Cardiac muscle cell (in vitro differentiated cells and primary cell): ENCODE data around the gene CDHR1. TPM values are rescaled to one million over a fixed set of nuclear protein-coding genes. Genes with fewer than 3 reads are reported as not detected.
A peak's percentile ranks its signal among the peaks of the same experiment; 100 is the strongest.

Experiments
- DNase-seq, 2 donors: peaks; one replicate each; pipeline versions ENCODE4 v3.0.0 to v3.0.0-alpha.2; 2010 to 2017; ENCODE audit warnings: low read depth in 1 of 2, low spot score in 1 of 2
- H3K27ac ChIP-seq: fragments of 200-600 bp; sonication (generic); 2 replicates; pipeline ENCODE4 v1.5.1; 2016
- H3K27me3 ChIP-seq: fragments of 200-600 bp; sonication (generic); 2 replicates; pipeline ENCODE4 v1.6.0; 2016; ENCODE audit warnings: control low read depth
- H3K36me3 ChIP-seq: fragments of 200-600 bp; sonication (generic); 2 replicates; pipeline ENCODE4 v1.5.1; 2016; ENCODE audit warnings: control low read depth
- H3K4me1 ChIP-seq: fragments of 200-600 bp; sonication (generic); 2 replicates; pipeline ENCODE4 v1.8.1; 2017; ENCODE audit warnings: low read depth, mild to moderate bottlenecking, mixed run types
- H3K4me3 ChIP-seq: fragments of 200-600 bp; sonication (generic); 2 replicates; pipeline ENCODE4 v1.5.1; 2016; ENCODE audit warnings: mild to moderate bottlenecking
- H3K9me3 ChIP-seq: fragments of 200-600 bp; sonication (generic); 2 replicates; pipeline ENCODE4 v1.5.1; 2017; ENCODE audit warnings: low read depth, mild to moderate bottlenecking, control low read depth
- polyA plus RNA-seq: library from polyadenylated mRNA; unstranded; fragments of >200 nt; fragmentation: Nextera tagmentation; extraction: Ambion mirVana; gene quantifications from 2 replicates; pipeline ENCODE4 v1.2.1, GENCODE V29; 2016
- total RNA-seq: library from RNA; depleted of rRNA; stranded (reverse); fragments of >200 nt; gene quantifications from 2 replicates; pipeline ENCODE4 v1.2.3, GENCODE V29; 2016
- TF ChIP-seq, protein P1 (sequence below): IDR thresholded peaks from 2 replicates; pipeline ENCODE4 v1.5.1; 2012; ENCODE audit warnings: low read depth, mild to moderate bottlenecking, low read length

The CDHR1 gene
- total and polyA plus RNA-seq, 2 experiments from 2014 or later = 0.12 to 0.59 TPM

DNA sequence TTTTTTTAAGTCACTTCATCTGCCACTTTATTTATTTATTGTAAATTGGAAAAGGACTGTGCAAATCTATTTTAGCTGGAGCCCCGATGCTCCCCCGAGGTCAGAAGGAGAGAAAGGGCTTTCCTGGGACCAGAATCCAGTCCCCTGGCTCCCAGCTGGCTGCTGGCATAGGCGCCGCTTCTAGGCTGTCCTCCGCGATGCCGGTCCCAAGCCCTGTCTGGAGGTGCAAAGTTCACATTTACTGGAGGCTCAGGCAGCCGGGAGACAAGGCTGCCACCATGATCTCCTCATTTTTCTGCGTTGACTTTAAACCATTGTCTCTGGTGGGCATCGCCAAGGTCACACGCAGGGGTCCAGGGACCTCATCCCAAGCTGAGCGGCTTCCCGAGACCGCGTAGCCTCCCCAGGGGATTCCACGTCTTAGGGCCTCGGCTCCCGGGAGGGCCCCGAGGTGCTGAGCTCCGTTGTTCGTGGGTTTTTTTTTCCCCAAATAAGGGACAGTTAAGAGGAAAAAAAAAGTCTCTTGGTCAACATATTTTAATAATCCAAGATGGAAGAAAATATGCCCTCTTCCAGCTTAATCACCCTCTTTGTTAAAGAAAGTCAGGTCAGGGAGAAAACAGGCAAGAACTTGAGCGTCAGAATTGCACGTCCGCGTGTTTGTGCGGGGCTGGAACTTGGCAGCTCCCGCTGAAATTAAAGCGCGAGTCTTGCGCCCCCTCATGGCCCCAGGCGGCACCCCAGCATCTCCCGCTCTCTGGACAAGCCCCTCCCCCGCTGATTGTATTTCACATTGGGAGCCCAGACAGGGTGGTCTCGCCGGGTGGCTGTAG lies 62.4 kb downstream of the CDHR1 start:
- no peaks in the 10 kb centered on the region for H3K36me3 ChIP-seq
- no peak overlapping the region for H3K27ac ChIP-seq
- no peaks in the 10 kb centered on the region for H3K4me1 ChIP-seq
- peak; percentile 52 to 68 for DNase-seq
- H3K27me3 ChIP-seq = no peaks in the 10 kb centered on the region
- H3K4me3 ChIP-seq = no peak overlapping the region
- no peaks in the 10 kb centered on the region for H3K9me3 ChIP-seq
- TF ChIP-seq, protein P1, sequence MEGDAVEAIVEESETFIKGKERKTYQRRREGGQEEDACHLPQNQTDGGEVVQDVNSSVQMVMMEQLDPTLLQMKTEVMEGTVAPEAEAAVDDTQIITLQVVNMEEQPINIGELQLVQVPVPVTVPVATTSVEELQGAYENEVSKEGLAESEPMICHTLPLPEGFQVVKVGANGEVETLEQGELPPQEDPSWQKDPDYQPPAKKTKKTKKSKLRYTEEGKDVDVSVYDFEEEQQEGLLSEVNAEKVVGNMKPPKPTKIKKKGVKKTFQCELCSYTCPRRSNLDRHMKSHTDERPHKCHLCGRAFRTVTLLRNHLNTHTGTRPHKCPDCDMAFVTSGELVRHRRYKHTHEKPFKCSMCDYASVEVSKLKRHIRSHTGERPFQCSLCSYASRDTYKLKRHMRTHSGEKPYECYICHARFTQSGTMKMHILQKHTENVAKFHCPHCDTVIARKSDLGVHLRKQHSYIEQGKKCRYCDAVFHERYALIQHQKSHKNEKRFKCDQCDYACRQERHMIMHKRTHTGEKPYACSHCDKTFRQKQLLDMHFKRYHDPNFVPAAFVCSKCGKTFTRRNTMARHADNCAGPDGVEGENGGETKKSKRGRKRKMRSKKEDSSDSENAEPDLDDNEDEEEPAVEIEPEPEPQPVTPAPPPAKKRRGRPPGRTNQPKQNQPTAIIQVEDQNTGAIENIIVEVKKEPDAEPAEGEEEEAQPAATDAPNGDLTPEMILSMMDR = peak; percentile 70

DNA sequence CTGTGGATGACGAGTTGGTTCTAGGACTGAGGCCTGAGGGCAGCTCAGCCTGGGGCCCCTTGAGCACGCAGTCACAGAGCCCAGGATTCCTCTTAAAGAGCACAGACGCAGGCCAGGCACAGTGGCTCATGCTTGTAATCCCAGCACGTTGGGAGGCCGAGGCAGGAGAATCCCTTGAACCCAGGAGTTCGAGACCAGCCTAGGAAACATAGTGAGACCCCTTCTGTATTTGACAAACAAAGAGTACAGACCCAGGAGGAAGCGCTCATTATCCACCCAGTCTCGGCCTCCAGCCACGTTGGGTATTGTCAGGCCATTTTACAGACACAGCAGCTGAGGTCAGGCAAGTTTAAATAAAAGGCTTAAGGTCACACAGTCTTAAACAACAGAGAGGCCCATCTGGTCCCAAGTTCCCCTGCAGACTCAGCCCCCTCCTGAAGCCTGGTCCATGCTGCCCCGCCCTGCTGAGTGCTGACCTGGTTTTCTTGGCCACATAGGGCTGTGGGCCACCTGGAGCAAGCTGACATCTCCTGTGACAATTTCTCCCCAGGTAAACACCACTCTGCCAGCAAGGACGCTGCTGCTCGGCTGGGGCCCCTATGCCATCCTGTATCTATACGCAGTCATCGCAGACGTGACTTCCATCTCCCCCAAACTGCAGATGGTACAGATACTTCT lies 63.1 kb downstream of the CDHR1 start:
- no peaks in the 10 kb centered on the region for H3K4me1 ChIP-seq
- H3K27ac ChIP-seq = no peak overlapping the region
- DNase-seq = no peak
- H3K27me3 ChIP-seq = no peaks in the 10 kb centered on the region
- H3K36me3 ChIP-seq = no peaks in the 10 kb centered on the region
- TF ChIP-seq, protein P1 = no peak
- no peak overlapping the region for H3K4me3 ChIP-seq
- H3K9me3 ChIP-seq = no peaks in the 10 kb centered on the region

DNA sequence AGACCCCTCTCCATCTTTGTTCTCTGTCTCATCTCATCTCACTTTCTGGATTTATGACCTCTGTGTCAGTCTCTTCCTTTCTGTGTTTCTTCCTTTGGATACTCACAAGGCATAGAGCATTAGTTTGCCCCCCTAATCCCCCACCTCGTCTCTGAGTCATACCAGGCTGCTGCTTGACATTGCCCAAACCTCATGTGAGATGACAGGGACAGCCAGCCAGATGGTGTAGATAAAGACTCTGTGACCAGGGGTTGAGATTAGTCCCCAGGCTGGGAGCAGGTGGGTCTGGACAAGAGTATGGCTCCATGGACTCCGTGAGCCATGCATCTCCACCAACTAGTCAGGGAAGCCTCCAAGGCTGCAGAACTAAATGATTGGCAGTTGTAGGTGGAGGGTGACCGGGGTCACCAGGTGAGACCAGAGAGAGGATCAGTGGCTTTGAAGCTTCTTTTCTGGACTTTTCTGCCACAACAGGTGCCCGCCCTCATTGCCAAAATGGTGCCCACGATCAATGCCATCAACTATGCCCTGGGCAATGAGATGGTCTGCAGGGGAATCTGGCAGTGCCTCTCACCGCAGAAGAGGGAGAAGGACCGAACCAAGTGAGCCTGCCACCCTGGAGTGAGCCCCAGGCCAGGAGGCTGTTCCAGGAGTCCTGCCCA lies 63.8 kb downstream of the CDHR1 start:
- H3K4me3 ChIP-seq = no peak overlapping the region
- H3K4me1 ChIP-seq = no peaks in the 10 kb centered on the region
- H3K36me3 ChIP-seq = no peaks in the 10 kb centered on the region
- no peaks in the 10 kb centered on the region for H3K9me3 ChIP-seq
- TF ChIP-seq, protein P1 = no peak
- no peaks in the 10 kb centered on the region for H3K27me3 ChIP-seq
- no peak for DNase-seq
- no peak overlapping the region for H3K27ac ChIP-seq

DNA sequence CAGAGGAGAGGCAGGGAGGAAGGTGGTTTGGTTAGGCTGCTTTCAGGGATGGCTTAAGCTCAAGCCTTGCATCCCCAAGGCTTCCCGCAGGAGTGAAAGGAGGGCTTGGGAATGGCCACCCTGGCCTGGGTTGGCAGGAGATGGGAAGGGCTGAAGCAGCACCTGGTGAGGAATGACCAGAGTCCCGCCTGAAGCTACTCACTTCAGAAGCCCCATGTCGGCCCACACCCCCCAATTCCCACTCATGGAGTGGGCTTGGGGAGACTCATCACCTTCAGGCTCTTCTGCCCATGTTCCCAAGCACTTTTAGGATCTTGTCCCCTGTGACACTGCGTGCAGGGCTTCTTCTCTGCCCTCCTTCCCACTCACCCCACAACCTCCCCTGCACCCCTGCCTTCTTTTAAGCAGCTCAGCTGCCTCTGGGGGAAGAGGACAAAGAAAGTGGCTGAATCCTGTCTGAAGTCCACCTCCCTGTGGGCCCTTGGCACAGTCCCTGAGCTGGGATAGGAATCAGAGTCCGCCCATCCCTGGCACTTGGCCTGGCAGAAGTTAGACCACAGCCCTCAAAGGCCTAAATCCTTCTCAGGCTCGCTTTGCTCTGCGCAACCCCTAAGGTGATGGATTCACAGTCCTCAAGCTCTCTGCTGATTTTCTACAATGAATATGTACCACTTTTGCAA lies 67.0 kb downstream of the CDHR1 start:
- no peak for DNase-seq
- TF ChIP-seq, protein P1 = no peak
- H3K4me3 ChIP-seq = no peak overlapping the region
- H3K27me3 ChIP-seq = no peaks in the 10 kb centered on the region
- H3K27ac ChIP-seq = no peak overlapping the region
- no peaks in the 10 kb centered on the region for H3K9me3 ChIP-seq
- H3K36me3 ChIP-seq = no peaks in the 10 kb centered on the region
- no peaks in the 10 kb centered on the region for H3K4me1 ChIP-seq

DNA sequence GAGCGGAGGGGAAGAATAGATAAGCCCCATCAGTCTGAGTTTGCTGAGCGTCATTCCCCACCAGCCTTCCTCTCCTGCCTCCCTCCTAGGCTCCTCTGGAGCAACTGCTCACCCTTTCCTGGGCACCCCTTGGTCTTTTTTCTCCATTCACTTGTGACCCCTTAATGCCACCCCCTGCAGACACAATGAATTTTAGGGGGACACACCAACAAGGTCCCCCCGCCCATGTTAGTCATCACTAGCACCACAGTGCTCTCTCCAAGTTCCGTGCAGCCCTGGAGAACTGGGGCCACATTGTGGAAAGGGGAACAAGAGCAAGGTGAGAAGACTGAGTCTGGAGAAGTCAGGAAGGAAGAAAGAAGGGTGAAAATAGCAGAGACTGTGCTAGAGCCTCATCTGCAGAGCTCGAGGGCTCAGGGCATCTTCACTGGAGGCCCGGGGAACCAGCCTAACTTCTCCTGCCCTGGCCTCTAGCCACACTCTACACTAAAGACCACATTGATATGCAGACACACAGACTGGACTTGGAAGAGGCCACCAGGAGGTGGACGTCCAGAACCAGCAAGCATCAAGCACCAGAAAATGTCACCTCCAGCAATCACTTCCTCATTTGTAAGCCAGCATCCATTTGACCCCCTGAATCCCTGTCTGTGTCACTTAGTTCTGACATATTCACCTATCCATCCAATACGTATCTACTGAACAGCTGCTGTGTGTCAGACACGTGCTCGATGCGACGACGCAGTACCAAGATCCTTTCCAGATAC lies 68.0 kb downstream of the CDHR1 start:
- DNase-seq = no peak
- Histone ChIP-seq H3K4me3 (no peak overlapping the region), H3K36me3 (no peaks in the 10 kb centered on the region), H3K27ac (no peak overlapping the region), H3K27me3 (no peaks in the 10 kb centered on the region), H3K4me1 (no peaks in the 10 kb centered on the region), H3K9me3 (no peaks in the 10 kb centered on the region)
- TF ChIP-seq, protein P1 = no peak
